IPS DF 6.9 (cell line): ENCODE results near the gene IPO4.

Experiments
- DNase-seq: peaks from one replicate; pipeline ENCODE4 v3.0.0-alpha.2; 2013; ENCODE audit warnings: low read depth, low spot score
- H3K27ac ChIP-seq: one replicate; pipeline ENCODE4 v1.5.1; 2013; ENCODE audit warnings: low read length, control low read depth
- H3K27me3 ChIP-seq: 2 replicates; pipeline ENCODE4 v1.6.1; 2013; ENCODE audit warnings: mild to moderate bottlenecking, low read length; ENCODE audit not compliant: control insufficient read depth, insufficient read depth
- H3K36me3 ChIP-seq: 2 replicates; pipeline ENCODE4 v1.6.1; 2013; ENCODE audit warnings: low read length; ENCODE audit not compliant: control insufficient read depth, insufficient read depth
- H3K4me1 ChIP-seq: 2 replicates; pipeline ENCODE4 v1.6.1; 2013; ENCODE audit warnings: low read length; ENCODE audit not compliant: control insufficient read depth, insufficient read depth
- H3K4me3 ChIP-seq: 2 replicates; pipeline ENCODE4 v1.5.1; 2013; ENCODE audit warnings: mild to moderate bottlenecking, low read length
- H3K9me3 ChIP-seq: 2 replicates; pipeline ENCODE4 v1.6.1; 2013; ENCODE audit warnings: low read length, inconsistent platforms; ENCODE audit not compliant: control insufficient read depth, insufficient read depth
- WGBS: extraction: QIAGEN DNeasy Blood & Tissue Kit; methylation state at CpG from one replicate; pipeline ENCODE4 v1.1.7; 2013; ENCODE audit warnings: mixed read lengths, missing lambda C conversion rate; ENCODE audit not compliant: insufficient read length, insufficient coverage; 5-methylcytosine and 5-hydroxymethylcytosine counted together

Gene IPO4

DNA sequence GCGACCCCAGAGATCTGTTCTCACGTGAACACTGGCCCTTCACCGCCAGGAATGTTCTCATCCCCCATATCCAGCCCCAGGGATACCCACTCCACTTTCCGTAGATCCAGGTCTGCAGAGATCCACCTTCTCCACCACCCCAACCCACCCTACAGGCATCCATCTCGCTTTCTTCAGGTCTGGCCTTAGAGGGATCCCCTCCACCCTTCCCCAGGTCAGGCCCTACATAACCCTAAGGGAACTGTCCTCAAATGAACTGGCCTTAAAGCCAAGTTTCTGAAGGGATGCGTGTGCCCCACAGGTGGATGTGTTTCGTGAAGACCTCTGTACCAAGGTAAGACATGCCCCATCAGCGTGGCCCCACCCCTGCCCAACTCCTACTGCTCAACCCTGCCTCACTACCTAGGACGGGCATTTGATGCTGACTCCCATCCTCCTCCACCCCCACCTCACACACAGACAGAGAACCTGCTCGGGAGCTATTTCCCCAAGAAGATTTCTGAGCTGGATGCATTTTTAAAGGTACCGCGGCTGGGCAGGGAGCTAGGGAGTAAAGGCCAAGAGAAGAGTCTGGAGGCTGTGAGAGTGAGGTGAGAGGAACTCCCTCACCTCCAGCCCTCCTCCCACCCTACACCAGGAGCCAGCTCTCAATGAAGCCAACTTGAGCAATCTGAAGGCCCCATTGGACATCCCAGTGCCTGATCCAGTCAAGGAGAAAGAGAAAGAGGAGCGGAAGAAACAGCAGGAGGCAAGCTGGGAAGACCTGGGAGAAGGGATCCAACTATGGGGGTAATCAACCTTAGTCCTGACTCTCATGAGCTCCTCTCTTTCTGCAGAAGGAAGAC lies 51.7 kb downstream of the IPO4 start:
- H3K27ac ChIP-seq, result no peak overlapping the region

DNA sequence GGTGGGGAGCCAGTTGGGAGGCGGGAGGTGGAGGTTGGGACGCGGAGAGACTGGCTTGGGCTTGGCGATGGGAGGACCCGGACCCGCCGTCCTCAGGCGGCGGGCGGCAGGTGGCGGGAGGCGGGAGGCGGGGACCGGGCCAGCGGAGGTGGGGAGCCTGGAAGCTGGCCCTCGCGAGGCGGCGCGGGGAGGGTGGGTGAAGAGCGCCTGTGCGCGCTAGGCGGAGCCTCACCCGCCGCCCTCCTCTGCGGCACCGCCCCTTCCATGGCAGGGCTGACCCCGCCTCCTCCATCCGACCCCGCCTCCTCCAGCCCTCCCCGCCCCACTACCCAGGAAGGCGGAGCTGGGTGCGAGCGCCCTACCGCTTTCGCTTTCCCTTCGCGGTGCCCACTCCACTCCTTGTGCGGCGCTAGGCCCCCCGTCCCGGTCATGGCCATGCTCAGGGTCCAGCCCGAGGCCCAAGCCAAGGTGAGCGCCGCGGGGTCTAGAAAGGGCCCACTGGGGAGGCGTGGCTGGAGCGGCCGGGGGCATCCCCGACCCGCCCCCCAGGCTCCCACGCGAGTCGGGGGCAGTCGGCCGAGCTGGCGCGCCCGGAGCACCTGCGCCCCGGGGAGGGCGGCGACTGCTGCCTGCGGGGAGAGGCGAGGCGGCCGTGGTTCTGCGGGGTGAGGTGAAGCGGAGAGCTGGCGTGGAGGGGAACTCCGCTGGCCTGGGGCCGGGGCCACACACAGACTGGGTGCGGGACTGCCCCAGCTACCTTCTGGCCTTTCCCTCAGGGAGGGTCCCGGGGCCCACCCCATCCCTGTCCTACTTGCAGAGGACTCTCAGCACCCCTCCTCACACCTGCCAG lies 52.6 kb downstream of the IPO4 start, which contains the start of gene PSME1:
Gene PSME1 (plus strand): TSS at position 361 of the 850 bp plus-strand sequence. CDS start 69 bp downstream, at position 430.
- no CpG with 5 or more reads among the region's 75 CpGs for WGBS

More for the DNA sequence above, 51.7 kb downstream of the IPO4 start:
- no peak for DNase-seq
- H3K4me1 ChIP-seq, result peaks cover 5% of the 10 kb centered on the region
- H3K9me3 ChIP-seq, result no peaks in the 10 kb centered on the region
- no CpG with 5 or more reads among the region's 13 CpGs for WGBS
- H3K36me3 ChIP-seq, result peaks cover 3% of the 10 kb centered on the region
- H3K27me3 ChIP-seq, result no peaks in the 10 kb centered on the region
- peak overlapping the region; percentile 89; the same call in 1 of the 2 replicates for H3K4me3 ChIP-seq

DNA sequence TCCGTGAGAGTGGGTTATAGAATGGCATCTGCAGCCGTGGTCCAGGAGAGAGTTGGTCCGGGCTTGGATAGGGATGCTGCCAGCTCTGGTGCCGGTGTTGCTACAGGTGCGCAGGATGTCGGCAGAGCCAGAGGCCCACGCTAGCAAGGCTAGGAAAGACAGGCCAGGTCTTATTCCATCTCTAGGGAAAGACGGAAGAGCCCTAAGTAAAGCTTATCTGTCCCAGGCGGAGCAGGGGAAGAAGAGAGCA lies 53.1 kb downstream of the IPO4 start:
- Histone ChIP-seq H3K9me3 (no peaks in the 10 kb centered on the region), H3K4me3 (peak overlapping the region; percentile 89; the same call in 1 of the 2 replicates), H3K4me1 (peaks cover 5% of the 10 kb centered on the region), H3K36me3 (peaks cover 3% of the 10 kb centered on the region), H3K27ac (no peak overlapping the region), H3K27me3 (no peaks in the 10 kb centered on the region)
- no peak for DNase-seq
- WGBS, result no CpG with 5 or more reads among the region's 9 CpGs

More for the DNA sequence above, 52.6 kb downstream of the IPO4 start, which contains the start of gene PSME1:
- Histone ChIP-seq H3K27me3 (no peaks in the 10 kb centered on the region), H3K4me1 (peaks cover 5% of the 10 kb centered on the region), H3K9me3 (no peaks in the 10 kb centered on the region), H3K27ac (no peak within 1 kb of the TSS), H3K4me3 (peak within 1 kb of the TSS; percentile 89), H3K36me3 (peaks cover 3% of the 10 kb centered on the region)
- DNase-seq, result no peak

DNA sequence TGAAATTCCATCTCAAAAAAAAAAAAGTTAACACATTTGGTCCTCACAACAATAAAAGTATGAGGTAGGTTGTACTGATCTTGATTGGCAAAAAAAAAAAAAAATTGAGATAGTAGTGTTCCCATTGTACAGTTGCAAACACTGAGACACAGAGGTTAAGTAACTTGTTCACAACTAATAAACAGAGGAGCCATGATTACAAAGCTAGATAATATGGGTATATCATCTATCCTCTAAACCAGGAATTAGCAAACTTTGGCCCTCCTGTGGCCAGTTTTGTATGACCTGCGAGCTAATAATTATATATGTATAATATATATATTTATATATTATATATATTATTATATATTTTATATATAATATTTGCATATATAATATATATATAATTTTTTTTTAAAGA lies 54.9 kb downstream of the IPO4 start:
- WGBS, result no CpG with 5 or more reads among the region's 1 CpG
- no peak for DNase-seq
- Histone ChIP-seq H3K4me1 (peaks cover 5% of the 10 kb centered on the region), H3K27ac (no peak overlapping the region), H3K9me3 (no peaks in the 10 kb centered on the region), H3K27me3 (no peaks in the 10 kb centered on the region), H3K36me3 (peaks cover 3% of the 10 kb centered on the region; the same call in 1 of the 2 replicates), H3K4me3 (no peak overlapping the region)

DNA sequence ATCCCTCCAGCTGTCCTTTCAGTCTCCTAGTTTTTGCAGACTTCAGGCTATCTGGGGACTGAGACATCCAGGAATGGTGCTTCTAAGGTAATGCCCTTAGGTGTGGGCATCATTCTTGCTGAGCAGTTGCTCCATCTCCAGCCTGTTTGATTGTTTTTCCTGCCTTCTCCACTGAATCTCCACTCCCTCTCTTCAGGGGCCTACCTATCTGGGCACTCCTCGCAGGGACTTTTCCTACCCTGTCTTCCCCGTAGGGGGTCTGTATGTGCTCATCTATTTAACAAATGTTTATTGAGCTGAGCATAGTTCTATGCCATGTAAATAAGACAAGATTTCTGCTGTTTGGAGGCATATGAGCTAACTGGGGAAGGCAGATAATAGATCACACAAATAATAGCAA lies 55.6 kb downstream of the IPO4 start:
- Histone ChIP-seq H3K9me3 (no peaks in the 10 kb centered on the region), H3K27ac (no peak overlapping the region), H3K4me3 (no peak overlapping the region), H3K36me3 (no peaks in the 10 kb centered on the region), H3K27me3 (no peaks in the 10 kb centered on the region), H3K4me1 (peaks cover 5% of the 10 kb centered on the region)
- no peak for DNase-seq
- WGBS, result no CpG with 5 or more reads among the region's 2 CpGs

DNA sequence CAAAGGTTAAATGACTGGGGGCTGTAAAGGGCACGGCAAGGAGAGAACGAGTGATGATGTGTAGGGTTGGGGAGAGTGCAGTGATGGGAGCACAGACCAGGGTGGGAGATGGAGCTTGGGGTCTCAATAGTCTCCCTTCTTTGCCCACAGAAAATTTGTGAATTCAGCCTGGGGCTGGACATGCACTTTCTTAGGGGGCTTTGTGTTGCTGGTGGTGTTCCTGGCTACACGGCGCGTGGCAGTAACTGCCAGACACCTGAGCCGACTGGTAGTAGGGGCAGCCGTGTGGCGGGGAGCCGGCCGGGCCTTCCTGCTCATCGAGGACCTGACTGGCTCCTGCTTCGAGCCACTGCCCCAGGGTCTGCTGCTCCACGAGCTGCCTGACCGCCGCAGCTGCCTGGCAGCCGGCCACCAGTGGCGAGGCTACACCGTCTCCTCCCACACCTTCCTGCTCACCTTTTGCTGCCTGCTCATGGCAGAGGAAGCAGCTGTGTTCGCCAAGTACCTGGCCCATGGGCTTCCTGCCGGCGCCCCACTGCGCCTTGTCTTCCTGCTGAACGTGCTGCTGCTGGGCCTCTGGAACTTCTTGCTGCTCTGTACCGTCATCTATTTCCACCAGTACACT lies 56.4 kb downstream of the IPO4 start:
- Histone ChIP-seq H3K4me3 (no peak overlapping the region), H3K4me1 (peaks cover 5% of the 10 kb centered on the region), H3K36me3 (no peaks in the 10 kb centered on the region), H3K27me3 (no peaks in the 10 kb centered on the region), H3K27ac (no peak overlapping the region), H3K9me3 (no peaks in the 10 kb centered on the region)
- DNase-seq, result no peak
- no CpG with 5 or more reads among the region's 24 CpGs for WGBS

DNA sequence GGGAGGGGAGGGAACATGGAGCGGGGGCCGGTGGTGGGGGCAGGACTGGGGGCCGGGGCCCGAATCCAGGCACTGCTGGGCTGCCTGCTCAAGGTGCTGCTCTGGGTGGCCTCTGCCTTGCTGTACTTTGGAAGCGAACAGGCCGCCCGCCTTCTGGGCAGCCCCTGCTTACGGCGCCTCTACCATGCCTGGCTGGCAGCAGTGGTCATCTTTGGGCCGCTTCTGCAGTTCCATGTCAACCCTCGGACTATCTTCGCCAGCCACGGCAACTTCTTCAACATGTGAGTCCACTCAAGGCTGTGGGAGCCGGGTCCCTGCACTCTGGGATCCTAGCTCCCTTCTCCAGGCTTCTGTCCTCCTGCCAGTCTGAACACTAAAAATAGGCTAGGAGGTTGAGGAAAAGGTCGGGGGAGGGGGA lies 57.1 kb downstream of the IPO4 start:
- Histone ChIP-seq H3K27ac (no peak overlapping the region), H3K36me3 (no peaks in the 10 kb centered on the region), H3K4me3 (no peak overlapping the region), H3K27me3 (no peaks in the 10 kb centered on the region), H3K9me3 (no peaks in the 10 kb centered on the region), H3K4me1 (peaks cover 2% of the 10 kb centered on the region)
- no peak for DNase-seq
- WGBS, result no CpG with 5 or more reads among the region's 15 CpGs

DNA sequence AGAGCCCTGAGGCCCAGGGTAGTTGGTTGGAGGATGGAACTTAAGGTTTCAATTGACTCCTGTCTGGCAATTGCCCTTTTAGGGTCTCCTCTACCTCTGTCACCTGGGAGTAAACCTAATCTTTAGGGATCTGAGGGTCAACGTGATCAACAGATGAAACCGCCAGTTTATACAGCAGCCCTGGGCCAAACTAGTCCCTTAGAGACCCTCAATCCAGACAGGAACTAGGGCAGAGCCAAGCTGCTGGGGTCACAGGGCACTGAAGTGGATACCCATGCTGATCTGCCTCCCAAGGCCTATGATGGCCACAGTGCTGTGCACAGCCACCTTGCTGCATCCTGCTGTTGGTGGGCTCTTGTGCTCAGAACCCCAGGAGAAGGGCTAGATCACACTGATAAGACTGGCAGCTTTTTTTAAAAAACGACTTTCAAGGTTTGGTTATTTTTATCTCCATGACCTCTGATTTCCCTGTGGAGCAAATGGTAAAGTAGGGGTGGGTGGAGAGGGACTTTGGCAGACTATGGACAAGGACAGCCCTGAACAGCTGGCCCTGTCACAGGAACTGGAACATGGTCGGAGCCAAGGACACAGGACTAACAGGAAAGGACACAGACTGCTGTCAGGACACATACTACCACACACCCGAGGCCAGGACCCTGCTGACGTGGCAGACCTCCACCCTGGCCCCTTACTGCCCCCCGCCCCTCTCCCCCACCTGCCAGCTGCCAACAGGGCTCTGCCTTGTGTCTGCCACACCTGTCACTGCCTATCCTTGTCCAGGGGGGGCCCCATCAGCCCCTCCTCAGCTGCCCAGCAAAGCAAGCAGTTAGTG lies 57.7 kb downstream of the IPO4 start:
- Histone ChIP-seq H3K4me3 (no peak overlapping the region), H3K27me3 (no peaks in the 10 kb centered on the region), H3K27ac (no peak overlapping the region), H3K36me3 (no peaks in the 10 kb centered on the region), H3K4me1 (peaks cover 2% of the 10 kb centered on the region), H3K9me3 (no peaks in the 10 kb centered on the region)
- DNase-seq, result no peak
- WGBS, result no CpG with 5 or more reads among the region's 7 CpGs

DNA sequence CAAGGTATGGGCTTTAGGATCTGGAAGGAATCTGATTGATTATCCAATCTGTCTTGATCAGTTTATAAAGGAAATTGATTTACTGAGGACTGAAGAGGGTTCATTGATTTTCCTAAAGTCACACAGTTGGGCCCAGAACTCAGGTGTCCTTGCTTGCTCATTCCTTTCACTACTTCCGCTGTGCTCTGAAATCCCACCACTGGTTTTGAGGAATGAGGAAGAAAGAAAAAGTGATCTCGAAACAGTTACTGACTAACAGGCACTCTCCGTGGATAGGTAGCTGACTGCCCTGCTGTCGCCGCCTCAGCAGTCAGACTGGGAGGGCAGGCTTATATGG lies 58.3 kb downstream of the IPO4 start, which contains the start of gene FITM1:
Gene FITM1 (plus strand): TSS at position 280 of the 337 bp plus-strand sequence. CDS start 905 bp downstream, outside the sequence.
- Histone ChIP-seq H3K27ac (no peak within 1 kb of the TSS), H3K4me3 (no peak within 1 kb of the TSS), H3K9me3 (no peaks in the 10 kb centered on the region), H3K4me1 (peaks cover under 1% of the 10 kb centered on the region), H3K27me3 (no peaks in the 10 kb centered on the region), H3K36me3 (no peaks in the 10 kb centered on the region)
- no peak for DNase-seq
- WGBS, result no CpG with 5 or more reads among the region's 5 CpGs
